ENCODE data around the gene LRRC31. TPM values are rescaled to one million over a fixed set of nuclear protein-coding genes. Genes with fewer than 3 reads are reported as not detected.

Gene LRRC31
- total RNA-seq, 4 donors from 2014 or later, result 0.35 TPM; not detected in 3

DNA sequence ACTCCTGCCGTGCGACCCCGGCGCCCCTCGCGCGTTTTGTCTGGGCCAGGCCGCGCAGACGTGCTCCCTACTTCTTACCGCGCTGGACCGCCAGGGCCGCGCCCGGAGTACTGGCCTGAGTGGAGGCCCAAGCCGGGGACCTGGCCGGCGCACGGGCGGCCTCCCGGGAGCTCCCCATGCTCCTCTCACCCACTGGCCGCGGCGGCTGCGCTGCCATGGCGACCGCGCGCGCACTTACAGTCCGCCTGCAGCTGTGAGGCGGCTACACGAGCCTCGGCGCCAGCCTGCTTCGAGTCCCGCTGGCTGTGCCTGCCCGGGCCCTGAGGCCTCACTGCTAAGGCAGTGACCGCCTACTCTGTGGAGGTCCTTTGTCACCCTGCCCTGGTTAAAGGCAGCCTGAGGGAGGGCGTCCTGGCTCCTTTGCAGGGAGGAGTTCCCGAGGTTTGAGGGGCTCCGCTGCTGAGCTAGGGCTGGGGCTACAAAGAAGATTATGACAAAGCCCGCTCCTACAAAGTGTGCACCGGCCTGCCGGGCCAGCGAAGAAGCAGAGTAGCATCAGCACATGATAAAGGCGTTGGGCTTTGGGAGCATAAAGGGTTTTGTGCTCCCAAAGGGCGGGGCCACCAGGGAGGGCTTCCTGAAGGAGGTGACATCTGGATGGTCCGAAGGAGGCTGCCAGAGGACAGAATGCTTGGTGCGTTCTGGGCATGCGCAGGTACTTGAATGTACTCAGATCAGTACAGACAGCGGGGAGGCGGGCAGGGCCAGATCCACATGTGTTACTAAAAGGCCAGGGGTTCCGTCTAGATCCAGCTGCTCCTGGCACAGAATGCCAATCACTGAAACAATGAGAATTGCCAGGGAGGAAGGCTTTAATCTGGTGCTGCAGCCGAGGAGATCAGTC, 57.2 kb downstream of the LRRC31 start, which contains the start of the genes LRRC34 and LRRIQ4:
Gene LRRC34 (minus strand): TSS at position 573 of the 904 bp plus-strand sequence. CDS start 356 bp downstream, at position 217.
Gene LRRIQ4 (plus strand): TSS at position 539 of the 904 bp plus-strand sequence. CDS start 9,052 bp downstream, outside the sequence.
- no peaks in the 10 kb centered on the region for H3K36me3 ChIP-seq
- no peaks in the 10 kb centered on the region for H3K4me1 ChIP-seq
- no peaks in the 10 kb centered on the region for H3K27me3 ChIP-seq
- TF ChIP-seq, protein P1, sequence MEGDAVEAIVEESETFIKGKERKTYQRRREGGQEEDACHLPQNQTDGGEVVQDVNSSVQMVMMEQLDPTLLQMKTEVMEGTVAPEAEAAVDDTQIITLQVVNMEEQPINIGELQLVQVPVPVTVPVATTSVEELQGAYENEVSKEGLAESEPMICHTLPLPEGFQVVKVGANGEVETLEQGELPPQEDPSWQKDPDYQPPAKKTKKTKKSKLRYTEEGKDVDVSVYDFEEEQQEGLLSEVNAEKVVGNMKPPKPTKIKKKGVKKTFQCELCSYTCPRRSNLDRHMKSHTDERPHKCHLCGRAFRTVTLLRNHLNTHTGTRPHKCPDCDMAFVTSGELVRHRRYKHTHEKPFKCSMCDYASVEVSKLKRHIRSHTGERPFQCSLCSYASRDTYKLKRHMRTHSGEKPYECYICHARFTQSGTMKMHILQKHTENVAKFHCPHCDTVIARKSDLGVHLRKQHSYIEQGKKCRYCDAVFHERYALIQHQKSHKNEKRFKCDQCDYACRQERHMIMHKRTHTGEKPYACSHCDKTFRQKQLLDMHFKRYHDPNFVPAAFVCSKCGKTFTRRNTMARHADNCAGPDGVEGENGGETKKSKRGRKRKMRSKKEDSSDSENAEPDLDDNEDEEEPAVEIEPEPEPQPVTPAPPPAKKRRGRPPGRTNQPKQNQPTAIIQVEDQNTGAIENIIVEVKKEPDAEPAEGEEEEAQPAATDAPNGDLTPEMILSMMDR (IDR thresholded peaks at IDR 0.05), result no peak
- peak in 1 of 2 donors; percentile 14 for TF ChIP-seq POLR2A (IDR thresholded peaks at IDR 0.05)
- peak within 1 kb of the TSS; percentile 53 to 85 for H3K27ac ChIP-seq
- no peaks in the 10 kb centered on the region for H3K9me3 ChIP-seq
- H3K4me3 ChIP-seq, result peak within 1 kb of the TSS; percentile 45 to 76
- intact Hi-C loops (cut with DNase I; ENCODE audit: low total_unique reads), result no loop called here
- DNase-seq, result peak; percentile 65 to 69

DNA sequence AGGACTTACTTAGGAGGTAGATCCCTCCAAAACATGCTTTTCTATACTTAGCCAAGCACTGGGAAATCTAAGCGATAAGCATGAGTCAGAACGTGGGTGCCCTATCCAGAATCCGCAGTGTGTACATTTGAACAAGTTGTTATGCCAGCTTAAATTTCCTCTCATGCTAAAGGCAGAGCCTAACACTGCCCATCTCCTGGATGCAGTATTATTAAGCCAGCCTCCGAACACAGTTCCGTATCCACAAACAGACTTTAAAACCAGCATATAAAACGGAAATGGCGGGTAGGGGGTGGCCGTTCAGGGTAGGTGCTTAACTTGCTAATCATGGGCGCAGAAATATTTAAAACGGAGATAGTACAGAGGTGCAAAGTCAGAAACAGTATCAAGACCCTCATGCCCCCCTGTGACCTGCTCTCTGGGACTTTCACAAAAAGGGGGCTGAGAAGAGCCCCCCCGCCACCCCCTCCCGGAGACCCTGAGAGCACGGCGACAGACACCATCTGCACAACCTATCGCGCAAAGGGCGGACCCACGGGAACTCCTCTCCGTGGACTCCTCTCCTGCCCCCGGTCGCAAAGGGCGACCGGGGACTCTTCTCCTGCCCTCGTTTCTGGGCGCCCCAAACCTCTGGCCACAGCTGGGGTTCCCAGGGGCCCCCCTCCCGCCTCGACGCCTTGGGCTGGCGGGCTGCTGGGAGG, 58.0 kb downstream of the LRRC31 start:
- H3K36me3 ChIP-seq, result no peaks in the 10 kb centered on the region
- peak overlapping the region; percentile 53 to 85 for H3K27ac ChIP-seq
- intact Hi-C loops (cut with DNase I; ENCODE audit: low total_unique reads), result no loop called here
- peak in 1 of 2 donors; percentile 28 for DNase-seq
- peak overlapping the region; percentile 45 to 76 for H3K4me3 ChIP-seq
- no peaks in the 10 kb centered on the region for H3K9me3 ChIP-seq
- no peak for TF ChIP-seq POLR2A (IDR thresholded peaks at IDR 0.05)
- TF ChIP-seq, protein P1 (IDR thresholded peaks at IDR 0.05), result no peak
- no peaks in the 10 kb centered on the region for H3K27me3 ChIP-seq
- no peaks in the 10 kb centered on the region for H3K4me1 ChIP-seq

DNA sequence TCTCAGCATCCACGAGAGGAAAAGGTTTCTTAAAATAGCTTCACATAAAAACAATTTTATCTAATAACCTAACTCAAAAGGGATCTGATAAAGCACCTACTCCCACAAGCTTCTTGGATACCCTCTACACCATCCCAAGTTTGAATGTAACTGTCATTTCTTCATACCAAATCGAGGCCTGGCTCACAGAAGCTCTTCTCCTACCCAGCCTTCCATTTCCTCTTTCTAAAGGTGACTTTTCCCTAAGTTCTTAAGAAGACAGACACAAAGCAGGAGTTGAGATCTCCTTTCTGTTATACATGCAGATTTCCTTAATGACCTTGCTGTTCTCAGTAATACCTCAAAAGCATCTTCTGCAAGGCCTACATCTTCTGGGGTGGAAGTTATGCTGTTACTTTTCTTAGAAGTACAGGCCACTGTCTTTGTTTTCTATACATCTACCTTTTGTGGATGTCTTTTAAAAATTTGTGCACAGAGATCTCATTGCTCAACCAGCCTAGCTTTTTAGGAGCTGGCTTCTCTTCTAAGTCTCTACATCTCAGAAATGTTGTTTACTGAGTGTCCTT, 60.4 kb downstream of the LRRC31 start:
- H3K27ac ChIP-seq, result no peak overlapping the region
- no peaks in the 10 kb centered on the region for H3K36me3 ChIP-seq
- no peak for TF ChIP-seq POLR2A (IDR thresholded peaks at IDR 0.05)
- TF ChIP-seq, protein P1 (IDR thresholded peaks at IDR 0.05), result no peak
- intact Hi-C loops (cut with DNase I; ENCODE audit: low total_unique reads), result no loop called here
- no peaks in the 10 kb centered on the region for H3K27me3 ChIP-seq
- no peaks in the 10 kb centered on the region for H3K4me1 ChIP-seq
- no peaks in the 10 kb centered on the region for H3K9me3 ChIP-seq
- no peak overlapping the region for H3K4me3 ChIP-seq
- no peak for DNase-seq

DNA sequence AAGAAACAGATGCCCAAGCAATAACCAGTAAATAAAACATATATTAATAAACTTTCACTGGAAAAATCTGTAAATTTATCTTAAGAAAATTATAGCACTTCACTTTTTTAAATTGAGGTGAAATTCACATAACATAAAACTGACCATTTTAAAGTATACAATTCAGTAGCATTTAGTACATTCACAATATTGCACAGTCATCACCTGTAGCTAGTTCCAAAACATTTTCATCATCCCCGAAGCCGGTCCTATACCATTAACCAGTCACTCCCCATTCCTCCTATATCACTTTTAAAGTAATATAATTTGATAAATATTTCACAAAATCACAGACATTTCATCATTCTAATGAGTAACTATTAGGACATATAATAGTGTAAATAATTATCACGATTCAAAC, 65.1 kb downstream of the LRRC31 start:
- Histone ChIP-seq H3K4me1 (no peaks in the 10 kb centered on the region), H3K9me3 (no peaks in the 10 kb centered on the region), H3K4me3 (no peak overlapping the region), H3K36me3 (no peaks in the 10 kb centered on the region), H3K27me3 (no peaks in the 10 kb centered on the region), H3K27ac (no peak overlapping the region)
- DNase-seq, result no peak
- intact Hi-C loops (cut with DNase I; ENCODE audit: low total_unique reads), result no loop called here
- TF ChIP-seq, protein P1 (IDR thresholded peaks at IDR 0.05), result no peak
- no peak for TF ChIP-seq POLR2A (IDR thresholded peaks at IDR 0.05)
